Right cardiac atrium (tissue), 5 donors: ENCODE data around the gene MAML2. TPM values are rescaled to one million over a fixed set of nuclear protein-coding genes. Genes with fewer than 3 reads are reported as not detected.
A peak's percentile ranks its signal among the peaks of the same experiment; 100 is the strongest.

ENCODE experiments used
- ATAC-seq, 2 donors: fragments of 200-7000 bp; cut with Tn5 transposase; one replicate each; pipeline versions ENCODE4 v1.8.0 to v1.9.1; 2020; ENCODE audit warnings: moderate library complexity in 2 of 2, mild to moderate bottlenecking in 1 of 2
- DNase-seq, 3 donors: peaks; one replicate each; pipeline ENCODE4 v3.0.0-alpha.2; 2020
- H3K27ac ChIP-seq: one replicate; pipeline ENCODE4 v1.5.1; 2013; ENCODE audit warnings: mild to moderate bottlenecking, low read length, control low read depth, moderate library complexity
- H3K27me3 ChIP-seq: one replicate; pipeline ENCODE4 v1.6.1; 2013; ENCODE audit not compliant: control insufficient read depth, insufficient read depth
- H3K4me1 ChIP-seq: one replicate; pipeline ENCODE4 v1.6.1; 2013; ENCODE audit warnings: low read length; ENCODE audit not compliant: control insufficient read depth, insufficient read depth
- H3K4me3 ChIP-seq: one replicate; pipeline ENCODE4 v1.5.1; 2013; ENCODE audit warnings: low read length, control low read depth
- H3K9me3 ChIP-seq: one replicate; pipeline ENCODE4 v1.6.1; 2013; ENCODE audit warnings: low read length; ENCODE audit not compliant: control insufficient read depth
- WGBS: extraction: QIAGEN DNeasy Blood & Tissue Kit; methylation state at CpG from one replicate; pipeline ENCODE4 v1.1.7; 2013; 5-methylcytosine and 5-hydroxymethylcytosine counted together
- intact Hi-C, 4 donors: fragments of 100-400 bp; cut with DNase I; formaldehyde crosslinking; loops; one replicate each; pipeline versions ENCODE4 v1.11.0 to v1.14.0; 2022 to 2023
- polyA plus RNA-seq: library from polyadenylated mRNA; stranded (reverse); fragments of 200-250 nt; gene quantifications from one replicate; pipeline ENCODE4 v1.2.3, GENCODE V29; 2013
- total RNA-seq, 4 donors: library from RNA; stranded (reverse); fragmentation: NEBNext Ultra II Directional; extraction: Animal tissue kit (Norgen Biotek cat#: 25700); gene quantifications; one replicate each; pipeline ENCODE4 v1.2.1, GENCODE V29; 2021
- donor health status: healthy with polysubstance abuse.
- donor health status: DM: no; HTN: yes; CAD: no.
- donor health status: DM: no; HTN: no; CAD: no.
- donor health status: DM: no; HTN: yes; CAD: no; lungs with severe emphysema.
- donor health status: DM: yes; HTN: yes; CAD: no.

Gene MAML2
- total and polyA plus RNA-seq, 5 donors, result 2.7 to 9.9 (median 7.4) TPM

- intact Hi-C loops, result no loop called here
Measured at GRCh38 chr11:96028746-96029145, 314.2 kb downstream of the MAML2 start.

GRCh38 chr11:96027021-96027420 lies 316.0 kb downstream of the MAML2 start:
- H3K4me3 ChIP-seq, result no peak overlapping the region
- DNase-seq, result no peak
- H3K27ac ChIP-seq, result no peak overlapping the region
- no peaks in the 10 kb centered on the region for H3K27me3 ChIP-seq
- H3K4me1 ChIP-seq, result no peaks in the 10 kb centered on the region
- ATAC-seq, result no peak
- H3K9me3 ChIP-seq, result no peaks in the 10 kb centered on the region
- intact Hi-C loops, result no loop called here

More at GRCh38 chr11:96028746-96029145, 314.2 kb downstream of the MAML2 start:
- no peak overlapping the region for H3K27ac ChIP-seq
- H3K4me1 ChIP-seq, result no peaks in the 10 kb centered on the region
- no peaks in the 10 kb centered on the region for H3K27me3 ChIP-seq
- DNase-seq, result no peak
- no peaks in the 10 kb centered on the region for H3K9me3 ChIP-seq
- no peak overlapping the region for H3K4me3 ChIP-seq
- ATAC-seq, result no peak

DNA sequence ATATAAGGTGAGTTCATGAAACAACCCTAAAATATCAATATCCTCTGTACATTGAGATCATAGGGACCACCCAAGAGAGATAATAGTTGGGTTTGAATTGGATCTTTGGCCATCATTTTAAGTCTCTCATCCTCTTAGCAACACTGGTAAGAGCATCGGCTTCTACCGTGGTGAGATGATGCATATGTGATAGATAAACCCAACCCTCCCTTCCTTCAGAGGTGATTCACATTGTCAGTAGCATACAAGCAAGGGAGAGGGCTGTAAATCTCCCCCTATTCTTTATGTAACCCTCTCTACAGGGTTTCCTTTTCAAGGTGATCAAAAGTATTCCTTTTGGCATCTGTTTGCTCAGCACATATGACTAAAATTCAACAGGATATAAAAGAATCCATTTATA lies 316.7 kb downstream of the MAML2 start:
- Histone ChIP-seq H3K27me3 (no peaks in the 10 kb centered on the region), H3K4me1 (no peaks in the 10 kb centered on the region), H3K4me3 (no peak overlapping the region), H3K27ac (no peak overlapping the region), H3K9me3 (no peaks in the 10 kb centered on the region)
- ATAC-seq, result no peak
- 80% methylated on average over 2 of the region's 2 CpGs for WGBS
- intact Hi-C loops, result no loop called here
- DNase-seq, result no peak

- H3K4me1 ChIP-seq, result no peaks in the 10 kb centered on the region
- H3K4me3 ChIP-seq, result no peak overlapping the region
- intact Hi-C loops, result no loop called here
- no peak for DNase-seq
- no peak for ATAC-seq
- H3K27ac ChIP-seq, result no peak overlapping the region
- no peaks in the 10 kb centered on the region for H3K9me3 ChIP-seq
- no peaks in the 10 kb centered on the region for H3K27me3 ChIP-seq
- WGBS, result 95% methylated on average over 5 of the region's 5 CpGs
Measured at GRCh38 chr11:96024666-96025065, 318.3 kb downstream of the MAML2 start.

DNA sequence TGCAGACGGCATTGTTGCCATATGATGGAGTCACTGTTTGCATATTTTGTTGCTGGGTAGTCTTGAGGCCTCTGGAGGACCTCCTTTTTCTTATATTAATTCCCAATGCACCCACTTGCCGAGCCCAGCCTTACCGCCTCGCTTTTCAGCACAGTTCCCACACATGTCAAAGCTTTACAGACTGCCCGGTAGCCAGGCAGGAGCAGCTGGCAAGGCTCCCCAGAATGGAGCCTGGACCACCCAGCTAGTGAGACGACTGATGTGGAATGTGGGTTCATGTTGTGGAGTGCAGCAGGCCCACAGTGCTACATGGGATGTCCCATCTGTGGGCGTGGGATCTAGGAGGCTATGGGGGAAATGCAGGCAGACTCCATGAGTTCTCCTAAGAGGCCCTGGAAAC lies 319.7 kb downstream of the MAML2 start:
- Histone ChIP-seq H3K9me3 (no peaks in the 10 kb centered on the region), H3K27me3 (no peaks in the 10 kb centered on the region), H3K4me1 (no peaks in the 10 kb centered on the region), H3K4me3 (no peak overlapping the region), H3K27ac (no peak overlapping the region)
- intact Hi-C loops, result no loop called here
- ATAC-seq (no peak), DNase-seq (peak in 1 of 3 donors; percentile 39)
- 73% methylated on average over 7 of the region's 7 CpGs for WGBS

DNA sequence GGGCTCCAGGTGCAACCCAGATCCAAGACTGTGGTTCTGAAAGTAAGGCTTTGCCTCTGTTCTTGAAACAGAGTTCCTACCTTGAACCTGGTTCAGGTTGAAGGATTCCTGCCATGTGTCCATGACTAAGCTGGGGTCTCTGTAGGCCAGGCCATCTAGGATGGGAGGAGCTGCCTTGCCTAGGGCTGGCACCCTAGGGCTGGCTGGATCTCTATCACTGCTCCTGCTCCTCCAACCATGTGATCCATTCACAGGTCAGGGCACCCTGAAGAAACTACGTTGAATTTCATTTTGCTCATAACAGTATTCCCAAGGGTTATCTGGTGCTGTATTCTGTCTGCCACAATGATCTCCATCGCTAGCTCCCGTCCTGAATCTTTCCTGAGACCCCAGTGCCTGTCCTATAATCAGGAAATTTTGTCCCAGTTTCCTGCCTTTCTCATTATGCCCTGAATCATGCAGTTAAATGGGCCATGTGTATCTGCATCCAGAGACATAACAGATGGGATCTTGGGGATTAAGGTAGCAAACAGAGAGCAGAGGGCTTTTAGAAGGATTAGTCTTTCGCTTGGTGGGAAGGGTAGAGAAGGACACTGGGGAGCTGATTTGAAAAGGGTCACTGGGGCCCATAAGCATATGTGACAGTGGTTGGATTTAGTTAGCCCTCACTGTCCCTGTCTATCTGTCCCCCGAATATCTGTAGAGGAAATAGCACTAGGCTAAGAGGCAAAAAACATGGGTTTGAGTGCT lies 320.9 kb downstream of the MAML2 start:
- H3K27me3 ChIP-seq, result no peaks in the 10 kb centered on the region
- H3K9me3 ChIP-seq, result no peaks in the 10 kb centered on the region
- H3K4me1 ChIP-seq, result no peaks in the 10 kb centered on the region
- DNase-seq (no peak), ATAC-seq (no peak)
- intact Hi-C loops, result no loop called here
- no peak overlapping the region for H3K27ac ChIP-seq
- H3K4me3 ChIP-seq, result no peak overlapping the region
- WGBS, result 96% methylated on average over 5 of the region's 5 CpGs

- 78% methylated on average over 8 of the region's 8 CpGs for WGBS
- H3K9me3 ChIP-seq, result no peaks in the 10 kb centered on the region
- intact Hi-C loops, result no loop called here
- H3K4me1 ChIP-seq, result no peaks in the 10 kb centered on the region
- ATAC-seq (no peak), DNase-seq (no peak)
- no peak overlapping the region for H3K4me3 ChIP-seq
- no peaks in the 10 kb centered on the region for H3K27me3 ChIP-seq
- H3K27ac ChIP-seq, result no peak overlapping the region
Measured at GRCh38 chr11:96019810-96020747, 322.9 kb downstream of the MAML2 start.

GRCh38 chr11:96019281-96019680 lies 323.7 kb downstream of the MAML2 start:
- intact Hi-C loops, result no loop called here
- Histone ChIP-seq H3K27ac (no peak overlapping the region), H3K4me1 (no peaks in the 10 kb centered on the region), H3K9me3 (no peaks in the 10 kb centered on the region), H3K27me3 (no peaks in the 10 kb centered on the region), H3K4me3 (no peak overlapping the region)
- ATAC-seq (no peak), DNase-seq (no peak)

- Histone ChIP-seq H3K9me3 (no peaks in the 10 kb centered on the region), H3K4me1 (no peaks in the 10 kb centered on the region), H3K4me3 (no peak overlapping the region), H3K27ac (no peak overlapping the region), H3K27me3 (no peaks in the 10 kb centered on the region)
- ATAC-seq (no peak), DNase-seq (no peak)
- 83% methylated on average over 3 of the region's 3 CpGs for WGBS
- intact Hi-C loops, result no loop called here
Measured at GRCh38 chr11:96017856-96018255, 325.1 kb downstream of the MAML2 start.

DNA sequence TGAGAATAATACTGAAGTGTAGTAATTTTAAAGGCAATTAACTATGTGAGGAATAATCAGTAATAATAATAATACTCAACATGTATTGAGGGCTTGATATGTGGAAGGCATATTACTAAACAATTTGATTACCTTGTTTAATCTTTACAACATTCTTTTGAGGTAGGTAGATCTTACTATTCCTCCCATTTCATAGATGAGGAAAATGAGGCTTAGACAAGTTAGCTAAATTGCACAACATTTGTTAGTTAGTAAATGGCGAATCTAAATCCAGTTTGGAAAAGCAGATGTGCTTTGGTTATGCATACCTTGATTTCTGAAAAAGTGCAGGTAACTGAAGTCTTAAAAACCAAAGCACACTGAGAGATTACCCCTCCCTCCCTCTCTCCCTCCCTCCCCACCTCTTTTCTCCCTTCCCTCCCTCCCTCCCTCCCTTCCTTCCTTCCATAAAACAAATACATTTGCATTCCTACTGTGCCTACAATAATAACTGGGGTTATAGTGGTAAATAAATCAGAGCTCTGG lies 326.0 kb downstream of the MAML2 start:
- 95% methylated on average over 1 of the region's 1 CpG for WGBS
- intact Hi-C loops, result no loop called here
- no peaks in the 10 kb centered on the region for H3K27me3 ChIP-seq

DNA sequence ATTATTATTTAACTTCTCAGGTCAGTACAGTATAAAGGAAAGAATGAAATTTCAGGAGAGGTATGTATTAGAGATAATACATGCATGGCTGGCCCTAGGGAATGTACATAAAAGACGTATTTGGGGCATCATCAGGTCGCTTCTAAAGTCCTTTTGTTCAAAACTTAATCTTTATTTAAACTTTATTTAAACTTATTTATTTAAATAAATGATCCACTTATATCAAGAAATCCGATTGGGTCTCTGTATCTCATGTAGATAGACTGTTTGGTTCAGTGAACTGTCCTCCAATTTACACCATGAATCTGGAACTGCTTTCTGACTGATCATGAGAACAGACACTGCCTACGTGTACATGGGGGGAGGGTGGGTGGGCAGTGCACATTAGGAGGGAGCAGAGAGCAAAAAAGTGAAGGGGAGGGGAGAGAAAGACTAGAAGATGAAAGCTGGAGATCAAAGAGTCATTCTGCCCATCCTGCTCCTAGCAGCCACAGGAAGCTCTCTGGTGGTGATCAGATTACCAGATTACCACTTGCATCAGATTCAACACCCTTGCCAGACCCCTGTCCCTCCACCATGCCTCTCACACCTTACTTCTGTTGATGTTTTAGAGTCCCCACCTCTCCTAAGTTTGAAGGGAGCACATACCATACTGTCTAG lies 327.0 kb downstream of the MAML2 start:
- no peak for ATAC-seq
- Histone ChIP-seq H3K9me3 (no peaks in the 10 kb centered on the region), H3K4me1 (no peaks in the 10 kb centered on the region), H3K27me3 (no peaks in the 10 kb centered on the region), H3K4me3 (no peak overlapping the region), H3K27ac (no peak overlapping the region)
- 73% methylated on average over 4 of the region's 4 CpGs for WGBS
- DNase-seq, result no peak
- intact Hi-C loops, result no loop called here

More for the DNA sequence above, 326.0 kb downstream of the MAML2 start:
- no peaks in the 10 kb centered on the region for H3K9me3 ChIP-seq
- no peaks in the 10 kb centered on the region for H3K4me1 ChIP-seq
- no peak for ATAC-seq
- no peak overlapping the region for H3K27ac ChIP-seq
- H3K4me3 ChIP-seq, result no peak overlapping the region
- DNase-seq, result no peak
